Cardiac septum (tissue), 1 donor: ENCODE data around the gene EHMT2. TPM values are rescaled to one million over a fixed set of nuclear protein-coding genes. Genes with fewer than 3 reads are reported as not detected.

Source experiments
- DNase-seq: peaks from one replicate; pipeline ENCODE4 v3.0.0-alpha.2; 2020; ENCODE audit warnings: low spot score
- intact Hi-C: fragments of 100-400 bp; cut with DNase I; formaldehyde crosslinking; loops from one replicate; pipeline ENCODE4 v1.14.0; 2022
- total RNA-seq: library from RNA; stranded (reverse); fragmentation: NEBNext Ultra II Directional; extraction: Animal tissue kit (Norgen Biotek cat#: 25700); gene quantifications from one replicate; pipeline ENCODE4 v1.2.1, GENCODE V29; 2021
- donor health status: DM: no; HTN: no; CAD: no.

Gene EHMT2
- total RNA-seq, 1 donor from 2014 or later, result 14.5 TPM

GRCh38 chr6:31896856-31897611 lies 464 bp downstream of the EHMT2 start:
- no peak for DNase-seq

GRCh38 chr6:31896493-31896855 lies 1.0 kb downstream of the EHMT2 start:
- DNase-seq, result no peak
- intact Hi-C loops, result loop anchor here (2.0 to 5.0 kb wide), 2 partner anchors 34 to 214 kb away; partner anchors contain the start of genes LY6G5C and NEU1

More at GRCh38 chr6:31896856-31897611, 464 bp downstream of the EHMT2 start:
- intact Hi-C loops, result loop anchor here (2.0 to 5.0 kb wide), 2 partner anchors 34 to 215 kb away; partner anchors contain the start of genes LY6G5C and NEU1

- intact Hi-C loops, result no loop called here
- DNase-seq, result no peak
These were observed 4.7 kb downstream of the EHMT2 start for GRCh38 chr6:31892821-31893220.

- intact Hi-C loops, result no loop called here
- no peak for DNase-seq
These were observed 8.0 kb downstream of the EHMT2 start for GRCh38 chr6:31889331-31889972.

GRCh38 chr6:31888276-31889258 lies 8.9 kb downstream of the EHMT2 start:
- intact Hi-C loops, result no loop called here
- no peak for DNase-seq

- intact Hi-C loops, result no loop called here
- no peak for DNase-seq
These were observed 10.1 kb downstream of the EHMT2 start for GRCh38 chr6:31887173-31888007.

- intact Hi-C loops, result no loop called here
These were observed 10.9 kb downstream of the EHMT2 start for GRCh38 chr6:31886541-31886991.

GRCh38 chr6:31884528-31885035 lies 12.9 kb downstream of the EHMT2 start:
- DNase-seq, result no peak
- intact Hi-C loops, result no loop called here

More at GRCh38 chr6:31886541-31886991, 10.9 kb downstream of the EHMT2 start:
- no peak for DNase-seq

GRCh38 chr6:31883676-31884075 lies 13.8 kb downstream of the EHMT2 start:
- intact Hi-C loops, result no loop called here
- no peak for DNase-seq

GRCh38 chr6:31882344-31882743 lies 15.2 kb downstream of the EHMT2 start:
- DNase-seq, result no peak
- intact Hi-C loops, result no loop called here

GRCh38 chr6:31881136-31881859 lies 16.2 kb downstream of the EHMT2 start:
- DNase-seq, result no peak
- intact Hi-C loops, result no loop called here

- no peak for DNase-seq
- intact Hi-C loops, result no loop called here
These were observed 16.9 kb downstream of the EHMT2 start for GRCh38 chr6:31880616-31881015.

GRCh38 chr6:31879901-31880300 lies 17.6 kb downstream of the EHMT2 start:
- intact Hi-C loops, result no loop called here
- DNase-seq, result no peak

GRCh38 chr6:31879143-31879542 lies 18.4 kb downstream of the EHMT2 start:
- DNase-seq, result no peak
- intact Hi-C loops, result no loop called here

GRCh38 chr6:31878726-31879125 lies 18.8 kb downstream of the EHMT2 start, which contains the start of gene SLC44A4:
Gene SLC44A4 (minus strand): TSS chr6:31878997. CDS start chr6:31878980, 17 bp downstream.
- intact Hi-C loops, result no loop called here
- DNase-seq, result no peak

GRCh38 chr6:31878222-31878621 lies 19.3 kb downstream of the EHMT2 start:
- intact Hi-C loops, result no loop called here
- DNase-seq, result no peak

GRCh38 chr6:31877651-31878161 lies 19.8 kb downstream of the EHMT2 start:
- intact Hi-C loops, result no loop called here
- no peak for DNase-seq
